GM12878 (cell line): ENCODE results near the gene ABCC2.

Source experiments
- CHD2 ChIP-seq: IDR thresholded peaks from 2 replicates; pipeline ENCODE4 v1.6.1; 2011; ENCODE audit warnings: low read depth, low read length, improper control_type of control experiment, borderline replicate concordance
- GABPA ChIP-seq: IDR thresholded peaks from 2 replicates; pipeline ENCODE4 v1.6.1; 2014; ENCODE audit warnings: antibody characterized with exemption, low read depth, mild to moderate bottlenecking, inconsistent platforms
- SPI1 ChIP-seq: IDR thresholded peaks from 2 replicates; pipeline ENCODE4 v1.6.1; 2011; ENCODE audit warnings: low read depth, mild to moderate bottlenecking, low read length, moderate library complexity, borderline replicate concordance; ENCODE audit not compliant: insufficient read depth
- SRF ChIP-seq, 2 experiments: IDR thresholded peaks; 2 replicates each; pipeline ENCODE4 v1.6.1; 2011; ENCODE audit warnings: low read depth in 2 of 2, low read length in 2 of 2, mild to moderate bottlenecking in 1 of 2, moderate library complexity in 1 of 2
- TCF12 ChIP-seq: IDR thresholded peaks from 2 replicates; pipeline ENCODE4 v1.6.1; 2011; ENCODE audit warnings: low read depth, mild to moderate bottlenecking, low read length

- TF ChIP-seq SPI1: no peak
- no peak for TF ChIP-seq TCF12
- no peak for TF ChIP-seq GABPA
- TF ChIP-seq SRF (IDR thresholded peaks at IDR 0.05; ENCODE audit: low read depth in 2 of 2, low read length in 2 of 2): no peak
- no peak for TF ChIP-seq CHD2
These were observed 70.2 kb downstream of the ABCC2 start for GRCh38 chr10:99852481-99853213.
